ENCODE measurements around the gene SPI1.

DNA sequence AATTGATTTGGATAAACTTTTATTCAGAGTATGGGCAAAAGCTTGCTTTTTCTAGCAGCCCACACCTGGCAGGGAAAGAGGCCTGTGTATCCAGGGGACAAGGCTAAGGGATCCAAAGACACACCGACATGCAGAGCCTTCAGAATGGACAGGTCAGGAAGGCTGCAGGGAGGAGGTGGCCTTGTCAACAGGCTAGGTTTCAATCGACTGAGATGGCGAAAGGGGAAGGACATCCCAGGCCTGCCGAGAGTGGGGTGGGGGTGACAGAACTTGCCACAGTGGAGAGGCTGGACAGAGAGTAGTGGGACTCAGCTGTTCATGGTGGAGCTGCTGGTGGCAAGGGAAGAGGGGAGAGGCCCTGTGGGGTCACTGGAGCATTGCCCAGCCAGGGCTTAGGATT is 24.8 kb upstream of the SPI1 start:
- no peak for TF ChIP-seq CEBPB (IDR thresholded peaks at IDR 0.05)
- TF ChIP-seq RAD21 (conservative IDR thresholded peaks at IDR 0.05 in 1 of 2, IDR thresholded peaks at IDR 0.05 in 1 of 2), result no peak
- TF ChIP-seq SMC3 (IDR thresholded peaks at IDR 0.05), result no peak
- TF ChIP-seq CTCF (IDR thresholded peaks at IDR 0.05), result no peak
- TF ChIP-seq POLR2A (IDR thresholded peaks at IDR 0.05; ENCODE audit: low read length), result no peak
- no peak for TF ChIP-seq EP300 (IDR thresholded peaks at IDR 0.05)
- TF ChIP-seq HDAC2 (IDR thresholded peaks at IDR 0.05), result no peak
- no peak for TF ChIP-seq BHLHE40 (IDR thresholded peaks at IDR 0.05; ENCODE audit: low read depth, low read length)

All from A549 (cell line).